ENCODE data around the gene XG. TPM values are rescaled to one million over a fixed set of nuclear protein-coding genes. Genes with fewer than 3 reads are reported as not detected.

The XG gene
- total and polyA plus RNA-seq, 2 donors (not counting 3 experiments of a cell fraction or from before 2014, with no cell fraction given) = 0.10 TPM; not detected in 1

DNA sequence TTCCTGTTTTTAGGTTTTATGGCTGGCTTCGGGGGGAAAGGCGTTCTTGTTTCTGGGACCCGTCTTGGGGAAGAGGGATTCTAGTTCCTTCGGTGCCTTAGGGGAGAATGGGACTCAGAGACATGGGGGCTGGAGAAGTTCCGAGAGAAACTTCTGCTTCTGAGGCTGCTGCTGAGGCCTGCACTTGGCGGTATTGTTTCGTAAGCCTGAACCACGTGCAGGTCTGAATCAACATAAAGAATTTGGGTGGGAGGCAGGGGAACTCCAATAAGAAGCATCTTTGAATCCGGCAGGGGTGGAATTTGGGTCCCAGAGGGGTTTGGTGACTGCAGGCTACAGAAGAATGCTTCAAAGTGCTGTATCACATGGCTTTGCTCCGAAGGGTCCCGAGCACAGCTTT, 15.1 kb downstream of the XG start:
- Histone ChIP-seq H3K4me1 (ENCODE audit: control insufficient read depth, extremely low read depth, insufficient read depth, low read length) (peaks cover 4% of the 10 kb centered on the region), H3K9me1 (replicated peaks; ENCODE audit: control insufficient read depth, extremely low read depth, insufficient read depth, low read length) (no peaks in the 10 kb centered on the region), H4K20me1 (replicated peaks; ENCODE audit: control insufficient read depth, extremely low read depth, insufficient read depth, low read length) (no peaks in the 10 kb centered on the region), H3K4me3 (replicated peaks in 1 of 3; ENCODE audit: insufficient read depth in 1 of 3, low read depth in 1 of 3, low read length in 3 of 3) (no peak overlapping the region), H3K27me3 (ENCODE audit: control insufficient read depth in 2 of 2, insufficient read depth in 2 of 2, low read length in 2 of 2) (no peaks in the 10 kb centered on the region), H3K79me2 (ENCODE audit: control insufficient read depth, insufficient read depth, low read length) (no peaks in the 10 kb centered on the region), H3K9me3 (replicated peaks; ENCODE audit: control insufficient read depth, insufficient read depth, low read length) (no peaks in the 10 kb centered on the region), H2AFZ (ENCODE audit: low read depth, low read length) (no peak overlapping the region), H3K36me3 (ENCODE audit: control insufficient read depth in 2 of 2, extremely low read depth in 1 of 2, insufficient read depth in 2 of 2, low read length in 2 of 2) (no peaks in the 10 kb centered on the region), H3K9ac (replicated peaks; ENCODE audit: extremely low read depth, insufficient read depth, low read length) (no peak overlapping the region), H3K27ac (ENCODE audit: insufficient read depth, low read depth, low read length) (no peak overlapping the region), H3K4me2 (ENCODE audit: insufficient read depth, low read length) (no peak overlapping the region)
- POLR2A ChIA-PET = no interaction called here
- intact Hi-C loops (cut with micrococcal nuclease) = no loop called here
- dilution Hi-C loops (cut with MboI; ENCODE audit: extremely low pct_ligation_motif_present, low sequenced_read_pairs) = no loop called here
- no peak for DNase-seq (ENCODE audit: low read depth, low spot score)
- no peak for FAIRE-seq
- BruUV-seq (replicated peaks) = no TSS peak
- CTCF ChIA-PET = no interaction called here
- TF ChIP-seq JUN (IDR thresholded peaks at IDR 0.05; ENCODE audit: borderline replicate concordance, insufficient read depth, insufficient read length, low read depth) = no peak
- TF ChIP-seq, protein P1, sequence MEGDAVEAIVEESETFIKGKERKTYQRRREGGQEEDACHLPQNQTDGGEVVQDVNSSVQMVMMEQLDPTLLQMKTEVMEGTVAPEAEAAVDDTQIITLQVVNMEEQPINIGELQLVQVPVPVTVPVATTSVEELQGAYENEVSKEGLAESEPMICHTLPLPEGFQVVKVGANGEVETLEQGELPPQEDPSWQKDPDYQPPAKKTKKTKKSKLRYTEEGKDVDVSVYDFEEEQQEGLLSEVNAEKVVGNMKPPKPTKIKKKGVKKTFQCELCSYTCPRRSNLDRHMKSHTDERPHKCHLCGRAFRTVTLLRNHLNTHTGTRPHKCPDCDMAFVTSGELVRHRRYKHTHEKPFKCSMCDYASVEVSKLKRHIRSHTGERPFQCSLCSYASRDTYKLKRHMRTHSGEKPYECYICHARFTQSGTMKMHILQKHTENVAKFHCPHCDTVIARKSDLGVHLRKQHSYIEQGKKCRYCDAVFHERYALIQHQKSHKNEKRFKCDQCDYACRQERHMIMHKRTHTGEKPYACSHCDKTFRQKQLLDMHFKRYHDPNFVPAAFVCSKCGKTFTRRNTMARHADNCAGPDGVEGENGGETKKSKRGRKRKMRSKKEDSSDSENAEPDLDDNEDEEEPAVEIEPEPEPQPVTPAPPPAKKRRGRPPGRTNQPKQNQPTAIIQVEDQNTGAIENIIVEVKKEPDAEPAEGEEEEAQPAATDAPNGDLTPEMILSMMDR (IDR thresholded peaks at IDR 0.05; ENCODE audit: extremely low read depth in 1 of 2, insufficient read depth in 1 of 2, low read depth in 1 of 2, low read length in 2 of 2) = no peak
- no peak for TF ChIP-seq EZH2 (IDR thresholded peaks at IDR 0.05; ENCODE audit: borderline replicate concordance, low read depth, low read length, severe bottlenecking)
- TF ChIP-seq MYC (IDR thresholded peaks at IDR 0.05; ENCODE audit: low read depth, low read length) = no peak
- no peak for TF ChIP-seq POLR2A (IDR thresholded peaks at IDR 0.05; ENCODE audit: low read depth, low read length)
- no peak for TF ChIP-seq GATA2 (IDR thresholded peaks at IDR 0.05; ENCODE audit: insufficient read depth, insufficient read length, low read depth, low read length)
- TF ChIP-seq, protein P2, sequence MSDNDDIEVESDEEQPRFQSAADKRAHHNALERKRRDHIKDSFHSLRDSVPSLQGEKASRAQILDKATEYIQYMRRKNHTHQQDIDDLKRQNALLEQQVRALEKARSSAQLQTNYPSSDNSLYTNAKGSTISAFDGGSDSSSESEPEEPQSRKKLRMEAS (IDR thresholded peaks at IDR 0.05; ENCODE audit: insufficient read depth, insufficient read length) = no peak
- TF ChIP-seq POLR2AphosphoS5 (IDR thresholded peaks at IDR 0.05; ENCODE audit: insufficient read depth, low read depth, low read length) = no peak
- no peak for TF ChIP-seq FOS (IDR thresholded peaks at IDR 0.05; ENCODE audit: borderline replicate concordance, insufficient read depth, low read length)
